ENCODE results near the gene NF1. TPM values are rescaled to one million over a fixed set of nuclear protein-coding genes. Genes with fewer than 3 reads are reported as not detected.
A peak's percentile ranks its signal among the peaks of the same experiment; 100 is the strongest.
"Not testable (repeated sequence)": the region's sequence is repeated elsewhere in the genome, so short reads cannot be mapped to it uniquely, and the experiment has no call there.

Gene NF1
- total RNA-seq, 1 donor from 2014 or later, result 65.0 TPM

GRCh38 chr17:31251970-31252328 lies 157.2 kb downstream of the NF1 start:
- DNase-seq (ENCODE audit: low spot score), result no peak

- no peak for DNase-seq (ENCODE audit: low spot score)
Measured at GRCh38 chr17:31252741-31253140, 158.0 kb downstream of the NF1 start.

- no peak for DNase-seq (ENCODE audit: low spot score)
Measured at GRCh38 chr17:31254654-31255053, 159.9 kb downstream of the NF1 start.

- no peak for DNase-seq (ENCODE audit: low spot score)
Measured at GRCh38 chr17:31256936-31257335, 162.2 kb downstream of the NF1 start.

- no peak for DNase-seq (ENCODE audit: low spot score)
Measured at GRCh38 chr17:31260151-31260550, 165.4 kb downstream of the NF1 start.

- no peak for DNase-seq (ENCODE audit: low spot score)
Measured at GRCh38 chr17:31261601-31262000, 166.8 kb downstream of the NF1 start.

GRCh38 chr17:31262923-31263322 lies 168.1 kb downstream of the NF1 start:
- not testable (repeated sequence) for DNase-seq (ENCODE audit: low spot score)

- no peak for DNase-seq (ENCODE audit: low spot score)
Measured at GRCh38 chr17:31266042-31266441, 171.3 kb downstream of the NF1 start.

- no peak for DNase-seq (ENCODE audit: low spot score)
Measured at GRCh38 chr17:31269036-31269577, 174.3 kb downstream of the NF1 start.

- DNase-seq (ENCODE audit: low spot score), result peak; percentile 65
Measured at GRCh38 chr17:31269578-31269983, 174.8 kb downstream of the NF1 start.

- DNase-seq (ENCODE audit: low spot score), result no peak
Measured at GRCh38 chr17:31272236-31272635, 177.5 kb downstream of the NF1 start.

- DNase-seq (ENCODE audit: low spot score), result no peak
Measured at GRCh38 chr17:31272803-31273202, 178.0 kb downstream of the NF1 start.

- DNase-seq (ENCODE audit: low spot score), result no peak
Measured at GRCh38 chr17:31273516-31273915, 178.7 kb downstream of the NF1 start.

- peak; percentile 29 for DNase-seq (ENCODE audit: low spot score)
Measured at GRCh38 chr17:31274252-31274651, 179.5 kb downstream of the NF1 start.

GRCh38 chr17:31275116-31275515 lies 180.3 kb downstream of the NF1 start:
- DNase-seq (ENCODE audit: low spot score), result no peak

- no peak for DNase-seq (ENCODE audit: low spot score)
Measured at GRCh38 chr17:31279401-31279800, 184.6 kb downstream of the NF1 start.

- no peak for DNase-seq (ENCODE audit: low spot score)
Measured at GRCh38 chr17:31281061-31281460, 186.3 kb downstream of the NF1 start.

GRCh38 chr17:31283841-31284240 lies 189.1 kb downstream of the NF1 start:
- no peak for DNase-seq (ENCODE audit: low spot score)

GRCh38 chr17:31286587-31286986 lies 191.8 kb downstream of the NF1 start:
- no peak for DNase-seq (ENCODE audit: low spot score)

- not testable (repeated sequence) for DNase-seq (ENCODE audit: low spot score)
Measured at GRCh38 chr17:31287932-31288331, 193.2 kb downstream of the NF1 start.

- DNase-seq (ENCODE audit: low spot score), result no peak
Measured at GRCh38 chr17:31289790-31290189, 195.0 kb downstream of the NF1 start.

- no peak for DNase-seq (ENCODE audit: low spot score)
Measured at GRCh38 chr17:31291820-31292219, 197.0 kb downstream of the NF1 start.

- DNase-seq (ENCODE audit: low spot score), result no peak
Measured at GRCh38 chr17:31293581-31293980, 198.8 kb downstream of the NF1 start.

- no peak for DNase-seq (ENCODE audit: low spot score)
Measured at GRCh38 chr17:31294231-31294630, 199.5 kb downstream of the NF1 start.

Data from umbilical cord (tissue), 2 donors.